Stomach (tissue), 9 donors: ENCODE results near the gene CLSTN1. TPM values are rescaled to one million over a fixed set of nuclear protein-coding genes. Genes with fewer than 3 reads are reported as not detected.

ENCODE experiments used
- DNase-seq, 2 donors: peaks; one replicate each; pipeline versions ENCODE4 v3.0.0 to v3.0.0-alpha.2; 2013 to 2019
- H3K27ac ChIP-seq, 5 donors: fragments of 200-600 bp in 4 of 5; sonication (generic) in 4 of 5; one replicate each; pipeline ENCODE4 v1.5.1; 2013 to 2019; ENCODE audit warnings: mild to moderate bottlenecking in 1 of 5, moderate library complexity in 1 of 5
- H3K27me3 ChIP-seq, 3 donors: fragments of 200-600 bp; sonication (generic); one replicate each; pipeline ENCODE4 v1.5.1; 2017 to 2019; ENCODE audit warnings: mixed run types in 1 of 3
- H3K36me3 ChIP-seq, 4 donors: fragments of 200-600 bp; sonication (generic); 1 replicate in 3 of 4; 2 replicates in 1 of 4; pipeline ENCODE4 v1.5.1; 2016 to 2019
- H3K4me1 ChIP-seq, 4 donors: fragments of 200-600 bp; sonication (generic); one replicate each; pipeline ENCODE4 v1.5.1; 2016 to 2019
- H3K4me3 ChIP-seq, 4 donors: fragments of 200-600 bp; sonication (generic) in 3 of 4; one replicate each; pipeline ENCODE4 v1.5.1; 2016 to 2019; ENCODE audit warnings: mild to moderate bottlenecking in 1 of 4
- H3K9me3 ChIP-seq, 4 donors: fragments of 200-600 bp; sonication (generic); one replicate each; pipeline ENCODE4 v1.5.1; 2016 to 2019
- EP300 ChIP-seq: sonication (generic); formaldehyde crosslinking; IDR thresholded peaks from one replicate; pipeline ENCODE4 v1.6.1; 2017; ENCODE audit warnings: antibody characterized with exemption
- POLR2A ChIP-seq, 4 donors: fragments of 450-650 bp; IDR thresholded peaks; one replicate each; pipeline ENCODE4 v1.6.1; 2016; ENCODE audit warnings: antibody characterized with exemption in 4 of 4, control low read depth in 2 of 4, mild to moderate bottlenecking in 1 of 4, moderate library complexity in 1 of 4
- POLR2AphosphoS5 ChIP-seq, 3 donors: sonication (generic); formaldehyde crosslinking; IDR thresholded peaks; one replicate each; pipeline ENCODE4 v1.6.1; 2016; ENCODE audit warnings: antibody characterized with exemption in 3 of 3
- WGBS, 5 donors: extraction: QIAGEN DNeasy Blood & Tissue Kit in 3 of 5; methylation state at CpG; one replicate each; pipeline versions ENCODE4 v1.1.5 to v1.1.7; 2013 to 2018; 5-methylcytosine and 5-hydroxymethylcytosine counted together
- intact Hi-C: fragments of 100-400 bp; cut with DNase I; formaldehyde crosslinking; loops from one replicate; pipeline ENCODE4 v1.15.1; 2023; ENCODE audit warnings: low total_unique reads
- polyA plus RNA-seq, 3 donors: library from polyadenylated mRNA; stranded (reverse); fragments of 200-250 nt; gene quantifications; one replicate each; pipeline ENCODE4 v1.2.3, GENCODE V29; 2013
- total RNA-seq, 5 donors: library from RNA; depleted of rRNA; stranded (reverse); fragments of >200 nt; gene quantifications; one replicate each; pipeline versions ENCODE4 v1.1.0 to v1.2.3, GENCODE V29; 2014 to 2016
- TF ChIP-seq, protein P1 (sequence below), 7 experiments: fragments of 450-650 bp in 4 of 7; fragments of 200-600 bp in 3 of 7; sonication (generic) in 3 of 7; IDR thresholded peaks; one replicate each; pipeline ENCODE4 v1.5.1; 2016 to 2019; ENCODE audit warnings: antibody characterized with exemption in 7 of 7, control low read depth in 2 of 7, mild to moderate bottlenecking in 1 of 7
- donor health status: healthy with polysubstance abuse.
- donor health status: Bipolar disorder and iron deficiency.
- donor health status: healthy.

CLSTN1 gene
- total and polyA plus RNA-seq, 8 donors = 10.5 to 156 (median 30.9) TPM

DNA sequence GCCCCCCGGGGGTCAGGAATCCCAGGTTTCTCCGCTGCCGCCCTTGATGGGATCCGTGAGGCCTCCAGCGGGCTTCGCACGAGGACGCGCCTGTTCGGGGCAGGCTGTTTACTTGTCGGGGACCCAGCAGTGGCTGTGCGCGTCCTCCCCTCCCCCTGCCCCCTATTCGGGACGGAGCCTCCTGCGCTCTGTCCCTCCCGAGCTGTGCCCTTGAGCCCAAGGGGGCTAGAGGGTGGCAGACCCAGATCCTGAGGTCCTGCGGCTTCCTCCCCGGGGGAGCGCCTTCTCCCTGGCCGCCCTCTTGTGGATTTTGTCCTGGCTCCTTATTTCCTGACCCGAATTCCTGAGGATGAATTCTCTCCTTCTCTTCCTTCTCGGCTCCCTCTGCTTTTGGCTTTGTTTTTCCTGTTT lies 133.8 kb downstream of the CLSTN1 start:
- intact Hi-C loops = no loop called here
- peak overlapping the region in 4 of 5 donors; percentile 31 to 70 (median 62) for H3K27ac ChIP-seq

DNA sequence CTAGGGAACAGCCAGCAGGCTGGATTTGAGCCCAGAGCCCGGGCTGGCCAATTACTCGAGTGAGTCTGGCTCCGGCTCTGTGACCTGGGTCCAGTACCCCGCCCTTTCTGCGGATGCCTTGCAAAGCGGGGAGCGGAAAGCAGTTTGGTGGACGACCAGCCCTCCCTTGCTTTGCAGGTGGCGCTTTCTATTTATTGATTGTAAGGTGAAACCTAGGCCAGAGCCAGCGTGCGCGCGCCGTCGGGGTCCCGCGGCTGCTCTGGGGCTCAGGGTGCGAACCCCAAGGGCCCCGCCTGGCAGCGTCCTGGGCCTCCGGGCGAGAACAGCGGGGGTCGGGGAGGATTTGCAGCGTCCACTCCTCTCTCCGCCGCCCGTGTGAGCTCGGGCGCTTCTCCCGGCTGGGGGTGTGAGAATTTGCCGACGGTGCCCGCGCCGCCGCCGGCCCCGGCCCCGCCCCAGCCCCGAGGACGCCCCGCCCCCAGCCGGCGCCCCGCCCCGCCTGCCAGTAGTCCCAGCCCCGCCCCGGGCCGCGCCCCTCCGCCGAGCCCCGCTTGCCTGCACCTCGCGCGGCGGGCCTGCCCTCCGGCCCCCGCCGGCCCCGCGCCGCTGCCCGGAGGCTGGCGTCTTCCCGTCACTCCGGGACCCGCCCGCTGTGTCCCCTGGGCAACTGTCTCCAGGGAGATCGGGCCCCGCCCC lies 134.6 kb downstream of the CLSTN1 start:
- intact Hi-C loops = no loop called here
- Histone ChIP-seq H3K4me3 (peak overlapping the region; percentile 76 to 94 (median 79)), H3K9me3 (no peaks in the 10 kb centered on the region), H3K36me3 (peaks cover 0 to 5% (median 2%) of the 10 kb centered on the region in 4 donors), H3K4me1 (peaks cover 33 to 63% (median 38%) of the 10 kb centered on the region in 4 donors), H3K27me3 (no peaks in the 10 kb centered on the region), H3K27ac (peak overlapping the region in 4 of 5 donors; percentile 31 to 70 (median 62))
- peak; percentile 90 to 91 for DNase-seq
- 1 to 8% (median 2%) methylated on average over 13 to 72 of the region's 72 CpGs for WGBS, 5 donors
- TF ChIP-seq POLR2AphosphoS5 (IDR thresholded peaks at IDR 0.05) (no peak), POLR2A (IDR thresholded peaks at IDR 0.05) (no peak), EP300 (no peak)
- TF ChIP-seq, protein P1, sequence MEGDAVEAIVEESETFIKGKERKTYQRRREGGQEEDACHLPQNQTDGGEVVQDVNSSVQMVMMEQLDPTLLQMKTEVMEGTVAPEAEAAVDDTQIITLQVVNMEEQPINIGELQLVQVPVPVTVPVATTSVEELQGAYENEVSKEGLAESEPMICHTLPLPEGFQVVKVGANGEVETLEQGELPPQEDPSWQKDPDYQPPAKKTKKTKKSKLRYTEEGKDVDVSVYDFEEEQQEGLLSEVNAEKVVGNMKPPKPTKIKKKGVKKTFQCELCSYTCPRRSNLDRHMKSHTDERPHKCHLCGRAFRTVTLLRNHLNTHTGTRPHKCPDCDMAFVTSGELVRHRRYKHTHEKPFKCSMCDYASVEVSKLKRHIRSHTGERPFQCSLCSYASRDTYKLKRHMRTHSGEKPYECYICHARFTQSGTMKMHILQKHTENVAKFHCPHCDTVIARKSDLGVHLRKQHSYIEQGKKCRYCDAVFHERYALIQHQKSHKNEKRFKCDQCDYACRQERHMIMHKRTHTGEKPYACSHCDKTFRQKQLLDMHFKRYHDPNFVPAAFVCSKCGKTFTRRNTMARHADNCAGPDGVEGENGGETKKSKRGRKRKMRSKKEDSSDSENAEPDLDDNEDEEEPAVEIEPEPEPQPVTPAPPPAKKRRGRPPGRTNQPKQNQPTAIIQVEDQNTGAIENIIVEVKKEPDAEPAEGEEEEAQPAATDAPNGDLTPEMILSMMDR (IDR thresholded peaks at IDR 0.05) = no peak

More for the DNA sequence above, 133.8 kb downstream of the CLSTN1 start:
- TF ChIP-seq POLR2AphosphoS5 (IDR thresholded peaks at IDR 0.05) = no peak
- TF ChIP-seq EP300 = no peak
- DNase-seq = peak; percentile 30 to 71
- 2 to 14% (median 7%) methylated on average over 22 to 23 of the region's 23 CpGs for WGBS, 5 donors
- peak overlapping the region; percentile 76 to 94 (median 79) for H3K4me3 ChIP-seq
- H3K36me3 ChIP-seq = peaks cover 0 to 10% (median 2%) of the 10 kb centered on the region in 4 donors
- H3K27me3 ChIP-seq = no peaks in the 10 kb centered on the region
- H3K4me1 ChIP-seq = peaks cover 33 to 63% (median 38%) of the 10 kb centered on the region in 4 donors
- no peaks in the 10 kb centered on the region for H3K9me3 ChIP-seq

GRCh38 chr1:9688599-9688998 lies 135.2 kb downstream of the CLSTN1 start:
- TF ChIP-seq EP300 (no peak), POLR2A (IDR thresholded peaks at IDR 0.05) (no peak), POLR2AphosphoS5 (IDR thresholded peaks at IDR 0.05) (no peak)
- TF ChIP-seq, protein P1 (IDR thresholded peaks at IDR 0.05) = no peak
- intact Hi-C loops = no loop called here
- H3K9me3 ChIP-seq = no peaks in the 10 kb centered on the region
- H3K27ac ChIP-seq = peak overlapping the region in 2 of 5 donors; percentile 52 to 70
- DNase-seq = no peak
- 41 to 49% (median 43%) methylated on average over 12 to 14 of the region's 14 CpGs for WGBS, 5 donors
- peaks cover 0 to 5% (median 2%) of the 10 kb centered on the region in 4 donors for H3K36me3 ChIP-seq
- H3K4me3 ChIP-seq = peak overlapping the region; percentile 76 to 94 (median 79)
- H3K4me1 ChIP-seq = peaks cover 33 to 63% (median 38%) of the 10 kb centered on the region in 4 donors
- H3K27me3 ChIP-seq = no peaks in the 10 kb centered on the region

- 3 to 9% (median 7%) methylated on average over 30 to 34 of the region's 34 CpGs for WGBS, 5 donors
- Histone ChIP-seq H3K27me3 (no peaks in the 10 kb centered on the region), H3K9me3 (no peaks in the 10 kb centered on the region), H3K4me1 (peaks cover 33 to 63% (median 38%) of the 10 kb centered on the region in 4 donors), H3K4me3 (peak overlapping the region; percentile 49 to 94 (median 78)), H3K36me3 (peaks cover 0 to 5% (median under 1%) of the 10 kb centered on the region in 4 donors), H3K27ac (peak overlapping the region in 3 of 5 donors; percentile 52 to 61 (median 59))
- TF ChIP-seq POLR2A (IDR thresholded peaks at IDR 0.05) = no peak
- TF ChIP-seq POLR2AphosphoS5 (IDR thresholded peaks at IDR 0.05) = no peak
- no peak for TF ChIP-seq EP300
- TF ChIP-seq, protein P1 (IDR thresholded peaks at IDR 0.05) = no peak
- intact Hi-C loops = no loop called here
- peak; percentile 39 to 54 for DNase-seq
Measured at GRCh38 chr1:9687874-9688582, 135.7 kb downstream of the CLSTN1 start.
